GM10248 (cell line): ENCODE measurements around the gene LEMD1.
"Not testable (repeated sequence)": the region's sequence is repeated elsewhere in the genome, so short reads cannot be mapped to it uniquely, and the experiment has no call there.

Source experiments
- CTCF ChIA-PET: fragments of 300-600 bp; sonication (Branson Sonifier 250); formaldehyde crosslinking; extraction: SDS; loops from one replicate; lab custom pipeline; 2021; ENCODE audit warnings: antibody characterized with exemption; lab: Yijun Ruan, JAX
- POLR2A ChIA-PET: fragments of 350-650 bp; sonication (Branson Sonifier 250); formaldehyde crosslinking; extraction: SDS; loops from one replicate; lab custom pipeline; 2020; ENCODE audit warnings: antibody characterized with exemption; lab: Yijun Ruan, JAX
- DNase-seq: peaks from one replicate; pipeline ENCODE4 v3.0.0; 2012; ENCODE audit errors: extremely low spot score
- CTCF ChIP-seq: IDR thresholded peaks from 2 replicates; pipeline ENCODE4 v1.5.1; 2012; ENCODE audit warnings: mild to moderate bottlenecking, low read depth; ENCODE audit errors: extremely low read depth, missing control alignments, control extremely low read depth

The LEMD1 gene

GRCh38 chr1:205416322-205416721 is 5.5 kb downstream of the LEMD1 start:
- CTCF ChIA-PET = interaction anchor here (1.1 to 1.9 kb wide), 4 partner anchors 11 to 69 kb away, joined by 3 to 6 read pairs (median 4); no protein-coding TSS in a partner anchor
- TF ChIP-seq CTCF = no peak
- DNase-seq = no peak
- POLR2A ChIA-PET = interaction anchor here (0.6 kb wide), 1 partner anchor 420 kb away, joined by 5 read pairs; no protein-coding TSS in a partner anchor

GRCh38 chr1:205410581-205411298 is 11.1 kb downstream of the LEMD1 start:
- ChIA-PET POLR2A (no interaction called here), CTCF (interaction anchor here (2.3 kb wide), 1 partner anchor 14 kb away, joined by 9 read pairs; no protein-coding TSS in a partner anchor)
- DNase-seq = no peak
- TF ChIP-seq CTCF = no peak

- POLR2A ChIA-PET = no interaction called here
- TF ChIP-seq CTCF = no peak
- no peak for DNase-seq
- CTCF ChIA-PET = no interaction called here
Measured at GRCh38 chr1:205407970-205408369, 13.9 kb downstream of the LEMD1 start.

- CTCF ChIA-PET, DNase-seq, POLR2A ChIA-PET: not testable (repeated sequence)
Measured at GRCh38 chr1:205406252-205406651, 15.6 kb downstream of the LEMD1 start.

- DNase-seq, POLR2A ChIA-PET, CTCF ChIA-PET: not testable (repeated sequence)
Measured at GRCh38 chr1:205404484-205404883, 17.4 kb downstream of the LEMD1 start.

- no peak for TF ChIP-seq CTCF
- ChIA-PET CTCF (interaction anchor here (1.0 to 3.7 kb wide), 2 partner anchors 125 to 126 kb away, joined by 4 to 35 read pairs; no protein-coding TSS in a partner anchor), POLR2A (no interaction called here)
- no peak for DNase-seq
Measured at GRCh38 chr1:205398586-205398985, 23.3 kb downstream of the LEMD1 start.

GRCh38 chr1:205396967-205397616 is 24.8 kb downstream of the LEMD1 start:
- ChIA-PET POLR2A (no interaction called here), CTCF (interaction anchor here (0.9 to 3.7 kb wide), 21 partner anchors 9 to 314 kb away, joined by 3 to 58 read pairs (median 6); no protein-coding TSS in a partner anchor)
- peak; percentile 60 for TF ChIP-seq CTCF
- peak; percentile 40 for DNase-seq
